Measurements from ENCODE around the gene CAPN9.

CAPN9 gene

GRCh38 chr1:230772457-230773395, 25.5 kb downstream of the CAPN9 start:
- DNase-seq (ENCODE audit: low read depth) = no peak

- no peak for DNase-seq (ENCODE audit: low read depth)
These were observed 26.3 kb downstream of the CAPN9 start for GRCh38 chr1:230773396-230774033.

DNA sequence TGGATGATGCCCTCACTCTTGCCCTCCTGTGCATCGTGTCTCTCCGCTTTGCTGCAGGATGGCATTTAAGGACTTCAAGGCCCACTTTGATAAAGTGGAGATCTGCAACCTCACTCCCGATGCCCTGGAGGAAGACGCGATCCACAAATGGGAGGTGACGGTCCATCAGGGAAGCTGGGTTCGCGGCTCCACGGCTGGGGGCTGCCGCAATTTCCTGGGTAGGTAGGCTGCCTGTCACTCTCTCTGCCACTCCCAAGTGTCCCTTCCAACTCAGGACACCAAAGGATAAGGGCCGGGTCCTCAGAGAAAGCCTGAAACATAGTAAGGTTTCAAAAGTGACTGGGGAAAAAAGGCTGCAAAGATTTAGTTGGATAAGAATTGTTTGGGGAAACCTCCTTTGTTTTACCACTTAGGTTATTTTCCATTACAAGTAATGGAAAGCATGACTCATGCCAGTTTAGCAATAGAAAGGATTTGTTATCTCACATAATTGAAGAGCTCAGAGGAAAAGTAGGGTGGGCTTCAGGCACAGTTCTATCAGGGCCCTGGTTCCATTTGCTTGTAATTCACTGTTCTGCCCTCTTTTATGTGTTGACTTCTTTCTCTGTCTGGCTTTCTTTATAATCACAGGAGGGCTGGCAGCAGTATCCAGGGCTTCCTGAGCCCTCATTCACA, 31.9 kb downstream of the CAPN9 start:
- DNase-seq (ENCODE audit: low read depth) = no peak

- DNase-seq (ENCODE audit: low read depth) = no peak
These were observed 33.9 kb downstream of the CAPN9 start for GRCh38 chr1:230781131-230781530.

GRCh38 chr1:230781594-230781993, 34.4 kb downstream of the CAPN9 start:
- no peak for DNase-seq (ENCODE audit: low read depth)

DNA sequence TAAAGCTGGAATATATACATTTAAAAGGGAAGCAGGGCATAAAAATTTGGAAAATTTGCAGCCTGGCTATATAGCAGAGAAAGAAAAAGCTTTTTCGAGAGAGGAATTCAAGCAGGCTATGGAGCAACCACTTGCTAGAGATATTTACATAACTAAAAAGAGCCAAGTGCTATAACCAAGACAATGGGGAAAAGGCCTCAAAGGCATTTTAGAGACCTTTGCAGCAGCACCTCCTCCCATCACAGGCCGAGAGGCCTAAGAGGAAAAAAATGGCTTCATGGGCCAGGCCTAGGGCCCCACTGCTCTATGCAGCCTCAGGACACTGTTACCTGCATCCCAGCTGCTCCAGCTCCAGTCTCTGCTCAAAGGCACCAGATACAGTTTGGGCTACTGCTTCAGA, 37.0 kb downstream of the CAPN9 start:
- DNase-seq (ENCODE audit: low read depth) = no peak

- DNase-seq (ENCODE audit: low read depth) = no peak
These were observed 38.6 kb downstream of the CAPN9 start for GRCh38 chr1:230785636-230786384.

DNA sequence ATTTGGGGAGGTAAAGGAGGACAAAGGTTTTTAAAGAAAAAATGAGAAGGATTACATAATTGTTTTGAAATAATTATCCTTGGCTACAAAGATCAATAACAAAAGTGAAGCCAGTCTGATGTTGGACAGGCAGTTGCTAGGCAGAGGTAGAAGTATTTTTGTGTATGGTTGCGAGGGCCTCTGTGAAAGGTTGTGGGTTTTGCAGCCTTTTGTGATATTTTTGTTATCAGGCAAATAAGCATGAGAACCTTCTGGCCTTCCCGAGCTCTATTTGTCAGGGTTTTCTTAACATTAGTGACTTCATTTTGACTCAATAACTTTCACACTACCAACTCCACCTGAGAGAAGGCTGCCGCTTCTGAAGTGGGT, 39.2 kb downstream of the CAPN9 start:
- no peak for DNase-seq (ENCODE audit: low read depth)

GRCh38 chr1:230787471-230787870, 40.3 kb downstream of the CAPN9 start:
- DNase-seq (ENCODE audit: low read depth) = no peak

GRCh38 chr1:230788561-230789275, 41.5 kb downstream of the CAPN9 start:
- no peak for DNase-seq (ENCODE audit: low read depth)

- no peak for DNase-seq (ENCODE audit: low read depth)
These were observed 42.8 kb downstream of the CAPN9 start for GRCh38 chr1:230790026-230790425.

- DNase-seq (ENCODE audit: low read depth) = no peak
These were observed 44.9 kb downstream of the CAPN9 start for GRCh38 chr1:230791986-230792564.

DNA sequence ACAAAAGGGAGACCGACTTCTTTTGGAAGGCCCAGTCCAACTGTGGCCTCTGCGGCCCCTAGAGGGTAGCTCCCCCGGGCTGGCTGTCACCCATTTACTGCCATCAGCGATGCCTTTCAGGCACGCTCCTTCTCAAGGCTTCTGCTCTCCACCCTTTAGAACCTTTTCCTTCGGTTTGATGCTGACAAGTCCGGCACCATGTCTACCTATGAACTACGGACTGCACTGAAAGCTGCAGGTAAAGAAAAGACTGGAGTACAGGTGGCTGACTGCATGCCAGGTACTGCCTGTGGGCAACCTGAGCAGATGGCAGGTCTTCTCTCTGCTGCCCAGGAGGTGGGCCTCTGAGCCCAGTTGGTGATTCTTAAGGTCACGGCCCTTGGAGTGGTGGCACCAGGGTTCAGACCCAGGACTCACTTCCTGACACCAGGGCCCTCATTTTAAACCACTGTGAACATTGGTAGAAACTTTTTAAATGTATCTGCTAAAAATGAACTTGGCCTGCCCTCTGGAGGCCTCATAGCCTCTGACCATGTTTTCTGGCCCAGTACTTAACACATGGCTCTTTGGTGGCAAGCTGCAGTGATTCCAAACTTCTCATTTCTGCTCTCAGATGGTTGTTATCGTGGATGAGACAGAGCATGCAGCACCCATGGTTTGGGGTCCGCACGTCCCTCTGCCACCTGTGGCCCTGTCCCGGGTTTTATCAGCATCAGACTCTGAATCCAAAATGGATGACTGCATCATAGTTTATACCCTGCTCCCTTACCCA, 45.7 kb downstream of the CAPN9 start:
- DNase-seq (ENCODE audit: low read depth) = no peak

DNA sequence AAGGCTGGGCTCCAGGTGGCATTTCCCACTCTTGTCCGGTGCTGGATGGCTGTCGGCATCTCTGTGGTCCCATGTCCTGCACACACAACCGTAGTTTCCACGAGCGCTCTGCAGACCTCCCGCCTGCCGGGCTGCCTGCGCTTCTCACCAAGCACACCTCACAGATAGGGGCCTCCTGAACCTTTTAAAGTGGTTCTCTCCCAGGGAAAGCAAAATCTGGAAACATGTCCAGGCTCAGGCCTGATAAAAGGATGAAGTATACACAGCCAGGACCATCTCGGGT, 46.2 kb downstream of the CAPN9 start:
- DNase-seq (ENCODE audit: low read depth) = no peak

- DNase-seq (ENCODE audit: low read depth) = no peak
These were observed 47.2 kb downstream of the CAPN9 start for GRCh38 chr1:230794431-230794830.

DNA sequence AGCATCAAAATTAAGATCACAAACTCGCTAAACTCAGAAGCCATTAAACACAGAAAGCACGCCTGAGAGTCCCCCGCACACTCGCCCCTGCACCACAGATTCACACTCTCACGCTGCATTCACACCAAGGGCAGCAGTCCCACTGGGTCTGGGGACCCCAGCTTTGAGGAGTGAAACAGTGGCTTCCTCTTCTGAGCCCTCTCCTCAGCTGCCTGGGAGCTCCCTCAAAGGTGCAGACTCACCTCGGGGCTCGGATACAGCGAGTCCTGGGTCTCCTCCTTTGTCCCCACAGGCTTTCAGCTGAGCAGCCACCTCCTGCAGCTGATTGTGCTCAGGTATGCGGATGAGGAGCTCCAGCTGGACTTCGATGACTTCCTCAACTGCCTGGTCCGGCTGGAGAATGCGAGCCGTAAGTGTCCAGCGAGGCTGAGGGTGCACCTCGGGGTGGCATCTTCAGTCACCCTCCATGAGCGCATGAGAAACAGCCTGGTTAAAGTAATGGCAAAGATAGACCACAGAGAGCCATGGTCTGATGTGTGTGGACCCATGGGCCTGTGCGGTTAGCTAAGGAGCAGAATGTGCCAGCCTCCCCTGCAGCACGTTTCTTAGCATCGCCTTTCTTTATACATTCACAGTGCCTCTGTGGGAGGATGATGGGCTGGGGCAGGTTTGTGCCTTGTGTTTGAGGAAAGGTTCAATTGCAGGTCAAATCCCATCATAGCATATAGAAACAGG, 47.9 kb downstream of the CAPN9 start:
- no peak for DNase-seq (ENCODE audit: low read depth)

GRCh38 chr1:230796626-230797025, 49.4 kb downstream of the CAPN9 start:
- DNase-seq (ENCODE audit: low read depth) = no peak

DNA sequence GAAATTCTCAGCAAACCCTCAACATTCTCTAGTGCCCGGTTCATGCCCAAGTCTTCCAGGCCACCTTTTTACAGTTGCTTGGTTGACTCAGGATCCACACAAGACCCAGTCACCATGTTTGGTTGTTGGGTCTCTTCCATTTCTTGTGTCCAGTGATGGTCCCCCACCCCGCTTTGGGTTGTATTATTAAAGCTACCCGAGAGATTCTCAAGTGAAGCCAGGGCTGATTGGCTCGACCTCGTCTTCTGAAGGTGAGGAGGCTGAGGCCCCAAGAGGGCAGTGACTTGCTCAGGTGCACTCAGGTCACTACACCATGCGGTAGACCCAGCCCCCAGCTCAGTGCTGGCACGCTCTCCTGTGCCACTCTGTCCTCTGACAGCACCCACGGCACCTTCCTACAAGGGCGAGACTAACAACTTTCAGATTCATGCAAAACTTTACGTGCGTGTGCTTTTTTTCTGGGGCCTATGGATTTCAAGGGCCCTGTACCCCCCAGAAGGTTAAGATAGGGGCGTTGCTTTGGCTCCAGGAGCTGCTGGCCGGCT, 50.3 kb downstream of the CAPN9 start:
- no peak for DNase-seq (ENCODE audit: low read depth)

- DNase-seq (ENCODE audit: low read depth) = peak; percentile 13
These were observed 50.8 kb downstream of the CAPN9 start for GRCh38 chr1:230797942-230798365.

DNA sequence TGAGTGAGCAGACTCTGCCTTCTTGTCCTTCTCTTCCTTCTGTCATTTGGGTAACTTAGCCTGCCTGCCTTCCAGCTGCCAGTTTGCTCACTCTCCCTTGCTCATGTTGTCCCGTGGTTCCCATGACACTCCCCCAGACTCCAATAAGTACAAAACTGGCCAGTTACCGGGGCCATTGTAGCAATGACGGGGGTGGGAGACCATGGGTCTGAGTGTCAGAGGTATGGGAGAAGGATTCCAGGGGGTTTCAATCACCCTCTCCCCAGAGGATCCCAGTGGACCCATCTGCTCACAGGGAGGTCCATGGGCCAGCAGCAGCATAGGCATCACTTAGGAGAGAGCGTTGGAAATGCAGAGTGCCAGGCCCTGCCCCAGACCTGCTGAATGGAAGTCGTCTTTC, 51.3 kb downstream of the CAPN9 start:
- no peak for DNase-seq (ENCODE audit: low read depth)

Data from HS-5 (cell line).